ENCODE results near the gene PAK5. TPM values are rescaled to one million over a fixed set of nuclear protein-coding genes. Genes with fewer than 3 reads are reported as not detected.

Gene PAK5
- total RNA-seq, 1 experiment from 2014 or later: not detected

DNA sequence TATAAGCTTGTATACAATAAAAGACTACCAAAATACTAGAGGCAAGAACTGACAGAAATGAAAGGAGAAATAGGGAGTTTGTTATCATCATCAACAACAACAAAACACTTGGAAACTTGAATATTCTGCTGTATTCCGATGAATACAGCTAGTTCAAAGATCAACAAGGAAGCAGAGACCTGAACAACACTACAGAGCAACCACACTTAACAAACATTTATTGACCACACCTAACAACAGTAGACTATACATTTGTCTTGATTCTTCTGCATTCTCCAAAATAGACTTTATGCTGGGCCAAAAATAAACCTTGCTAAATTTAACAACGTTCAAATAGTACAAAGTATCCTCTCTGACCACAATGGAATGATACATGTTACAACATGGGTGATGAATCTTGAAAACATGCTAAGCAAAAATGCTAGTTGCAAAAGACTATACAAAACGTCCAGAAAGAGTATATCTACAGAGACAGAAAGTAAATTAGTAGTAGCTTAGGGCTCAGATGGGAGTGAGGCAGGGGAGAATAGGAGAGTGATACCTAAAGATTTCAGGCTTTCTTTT, 39.1 kb upstream of the PAK5 start:
- BruUV-seq (replicated peaks): no TSS peak
- TF ChIP-seq EZH2phosphoT487 (IDR thresholded peaks at IDR 0.05; ENCODE audit: borderline replicate concordance, low read length): no peak
- TF ChIP-seq EZH2 (IDR thresholded peaks at IDR 0.05; ENCODE audit: low read length, unreplicated experiment): no peak
- TF ChIP-seq, protein P1, sequence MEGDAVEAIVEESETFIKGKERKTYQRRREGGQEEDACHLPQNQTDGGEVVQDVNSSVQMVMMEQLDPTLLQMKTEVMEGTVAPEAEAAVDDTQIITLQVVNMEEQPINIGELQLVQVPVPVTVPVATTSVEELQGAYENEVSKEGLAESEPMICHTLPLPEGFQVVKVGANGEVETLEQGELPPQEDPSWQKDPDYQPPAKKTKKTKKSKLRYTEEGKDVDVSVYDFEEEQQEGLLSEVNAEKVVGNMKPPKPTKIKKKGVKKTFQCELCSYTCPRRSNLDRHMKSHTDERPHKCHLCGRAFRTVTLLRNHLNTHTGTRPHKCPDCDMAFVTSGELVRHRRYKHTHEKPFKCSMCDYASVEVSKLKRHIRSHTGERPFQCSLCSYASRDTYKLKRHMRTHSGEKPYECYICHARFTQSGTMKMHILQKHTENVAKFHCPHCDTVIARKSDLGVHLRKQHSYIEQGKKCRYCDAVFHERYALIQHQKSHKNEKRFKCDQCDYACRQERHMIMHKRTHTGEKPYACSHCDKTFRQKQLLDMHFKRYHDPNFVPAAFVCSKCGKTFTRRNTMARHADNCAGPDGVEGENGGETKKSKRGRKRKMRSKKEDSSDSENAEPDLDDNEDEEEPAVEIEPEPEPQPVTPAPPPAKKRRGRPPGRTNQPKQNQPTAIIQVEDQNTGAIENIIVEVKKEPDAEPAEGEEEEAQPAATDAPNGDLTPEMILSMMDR (conservative IDR thresholded peaks at IDR 0.05; ENCODE audit: low read depth, low read length): no peak
- H3K4me2 ChIP-seq (ENCODE audit: low read length): no peak overlapping the region
- peaks cover 59% of the 10 kb centered on the region for H3K27me3 ChIP-seq (ENCODE audit: low read length)
- H3K9me3 ChIP-seq (ENCODE audit: low read length): no peaks in the 10 kb centered on the region
- no peak overlapping the region for H3K27ac ChIP-seq (ENCODE audit: low read length)
- POLR2A ChIA-PET (ENCODE audit: unreplicated experiment): no interaction called here
- no peaks in the 10 kb centered on the region for H3K36me3 ChIP-seq (ENCODE audit: low read depth, low read length)
- DNase-seq (no peak), ATAC-seq (no peak)
- H4K20me1 ChIP-seq (ENCODE audit: low read length): no peaks in the 10 kb centered on the region
- no peaks in the 10 kb centered on the region for H3K9me2 ChIP-seq (replicated peaks; ENCODE audit: low read length)
- H3K9ac ChIP-seq (ENCODE audit: low read length): no peak overlapping the region
- no peaks in the 10 kb centered on the region for H3F3A ChIP-seq (ENCODE audit: low read length, unreplicated experiment)
- no peak overlapping the region for H3K4me3 ChIP-seq (ENCODE audit: low read length)
- H3K79me2 ChIP-seq (ENCODE audit: low read length): no peaks in the 10 kb centered on the region
- intact Hi-C loops (cut with micrococcal nuclease): no loop called here
- H2AFZ ChIP-seq (ENCODE audit: low read length): no peak overlapping the region
- CTCF ChIA-PET: no interaction called here
- no peaks in the 10 kb centered on the region for H3K4me1 ChIP-seq (ENCODE audit: insufficient read depth, low read length)

DNA sequence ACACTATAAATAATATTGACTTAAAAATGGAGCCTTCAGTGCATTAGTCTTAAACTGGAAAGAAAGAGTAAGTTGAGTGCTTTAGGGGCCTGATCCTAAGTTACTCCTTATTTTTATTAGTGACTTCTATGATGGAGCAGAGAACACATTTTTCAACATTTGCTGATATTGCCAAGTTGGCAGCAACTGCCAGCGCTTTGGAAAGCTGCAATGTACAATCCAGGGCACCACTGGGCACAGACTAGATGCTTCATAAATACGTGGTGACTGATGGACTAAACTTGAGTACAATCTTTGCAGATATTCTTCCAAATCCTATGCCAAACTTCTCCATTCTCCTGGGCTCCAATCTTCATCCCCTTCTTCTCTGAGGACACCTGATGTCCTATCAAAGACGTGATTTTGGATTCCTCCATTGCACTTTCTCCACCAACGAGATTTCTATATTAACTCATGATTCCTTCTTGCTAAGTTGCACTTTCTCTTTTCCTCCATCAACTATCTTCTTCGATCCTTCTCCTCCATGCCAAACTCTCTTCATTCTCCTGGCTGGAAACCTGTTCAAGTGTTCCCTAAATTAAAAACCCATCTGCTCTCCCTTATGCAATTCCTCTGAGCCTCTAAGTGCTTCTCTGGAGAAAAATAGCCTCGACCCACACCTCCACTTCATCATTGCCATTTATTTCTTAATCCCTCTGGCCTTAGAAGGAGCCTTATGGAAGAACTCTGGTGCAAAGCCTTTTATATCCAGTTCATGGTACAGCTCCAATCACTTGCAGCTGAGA, 28.5 kb upstream of the PAK5 start:
- no peak for TF ChIP-seq EZH2phosphoT487 (IDR thresholded peaks at IDR 0.05; ENCODE audit: borderline replicate concordance, low read length)
- TF ChIP-seq, protein P1 (conservative IDR thresholded peaks at IDR 0.05; ENCODE audit: low read depth, low read length): no peak
- TF ChIP-seq EZH2 (IDR thresholded peaks at IDR 0.05; ENCODE audit: low read length, unreplicated experiment): no peak
- H4K20me1 ChIP-seq (ENCODE audit: low read length): no peaks in the 10 kb centered on the region
- intact Hi-C loops (cut with micrococcal nuclease): no loop called here

DNA sequence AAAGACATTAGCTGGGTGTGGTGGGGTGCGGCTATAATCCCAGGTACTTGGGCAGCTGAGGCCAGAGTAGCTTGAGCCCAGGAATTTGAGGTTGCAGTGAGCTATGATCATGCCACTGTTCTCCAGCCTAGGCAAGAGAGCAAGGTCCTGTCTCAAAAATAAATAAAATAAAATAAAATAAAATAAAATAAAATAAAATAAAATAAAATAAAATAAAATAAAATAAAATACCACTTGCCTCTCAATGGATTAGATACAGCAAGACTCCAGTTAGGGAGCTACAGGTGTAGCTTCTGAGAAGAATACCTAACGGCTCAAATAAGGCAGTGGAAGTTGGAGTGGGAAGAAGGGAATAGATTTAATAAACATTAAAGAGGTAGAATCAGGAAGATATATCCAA, 13.7 kb upstream of the PAK5 start:
- no peaks in the 10 kb centered on the region for H4K20me1 ChIP-seq (ENCODE audit: low read length)
- H3K79me2 ChIP-seq (ENCODE audit: low read length): no peaks in the 10 kb centered on the region
- intact Hi-C loops (cut with micrococcal nuclease): no loop called here
- no peak overlapping the region for H3K9ac ChIP-seq (ENCODE audit: low read length)
- H2AFZ ChIP-seq (ENCODE audit: low read length): no peak overlapping the region
- ATAC-seq (no peak), DNase-seq (no peak)
- H3F3A ChIP-seq (ENCODE audit: low read length, unreplicated experiment): no peaks in the 10 kb centered on the region
- H3K9me2 ChIP-seq (replicated peaks; ENCODE audit: low read length): no peaks in the 10 kb centered on the region
- no peaks in the 10 kb centered on the region for H3K9me3 ChIP-seq (ENCODE audit: low read length)
- H3K4me3 ChIP-seq (ENCODE audit: low read length): no peak overlapping the region
- BruUV-seq (replicated peaks): no TSS peak
- no peak overlapping the region for H3K4me2 ChIP-seq (ENCODE audit: low read length)
- TF ChIP-seq EZH2phosphoT487 (IDR thresholded peaks at IDR 0.05; ENCODE audit: borderline replicate concordance, low read length): no peak
- TF ChIP-seq EZH2 (IDR thresholded peaks at IDR 0.05; ENCODE audit: low read length, unreplicated experiment): no peak
- TF ChIP-seq, protein P1 (conservative IDR thresholded peaks at IDR 0.05; ENCODE audit: low read depth, low read length): no peak
- CTCF ChIA-PET: no interaction called here
- H3K36me3 ChIP-seq (ENCODE audit: low read depth, low read length): no peaks in the 10 kb centered on the region
- H3K4me1 ChIP-seq (ENCODE audit: insufficient read depth, low read length): no peaks in the 10 kb centered on the region
- no peak overlapping the region for H3K27ac ChIP-seq (ENCODE audit: low read length)
- POLR2A ChIA-PET (ENCODE audit: unreplicated experiment): no interaction called here
- H3K27me3 ChIP-seq (ENCODE audit: low read length): peaks cover 48% of the 10 kb centered on the region

More for the DNA sequence above, 28.5 kb upstream of the PAK5 start:
- POLR2A ChIA-PET (ENCODE audit: unreplicated experiment): no interaction called here
- Histone ChIP-seq H3K27ac (ENCODE audit: low read length) (no peak overlapping the region), H3K4me3 (ENCODE audit: low read length) (no peak overlapping the region), H3K9me3 (ENCODE audit: low read length) (no peaks in the 10 kb centered on the region), H2AFZ (ENCODE audit: low read length) (no peak overlapping the region), H3F3A (ENCODE audit: low read length, unreplicated experiment) (no peaks in the 10 kb centered on the region), H3K4me1 (ENCODE audit: insufficient read depth, low read length) (no peaks in the 10 kb centered on the region), H3K9ac (ENCODE audit: low read length) (no peak overlapping the region), H3K4me2 (ENCODE audit: low read length) (no peak overlapping the region), H3K36me3 (ENCODE audit: low read depth, low read length) (no peaks in the 10 kb centered on the region), H3K27me3 (ENCODE audit: low read length) (peaks cover 54% of the 10 kb centered on the region), H3K9me2 (replicated peaks; ENCODE audit: low read length) (no peaks in the 10 kb centered on the region), H3K79me2 (ENCODE audit: low read length) (no peaks in the 10 kb centered on the region)
- CTCF ChIA-PET: no interaction called here
- BruUV-seq (replicated peaks): no TSS peak
- ATAC-seq (no peak), DNase-seq (no peak)

Measured in PC-3 (cell line).